DMS53 treated with DMSO at 0.1 percent for 48 hours (cell line): Measurements from ENCODE around the gene ITGB8.

Experiments used
- DNase-seq: peaks from one replicate; lab custom pipeline; 2025; ENCODE audit not compliant: unreplicated experiment; lab: John Stamatoyannopoulos, UW

Gene ITGB8

GRCh38 chr7:20417260-20417659, 86.6 kb downstream of the ITGB8 start:
- DNase-seq: no peak

GRCh38 chr7:20417675-20418382, 87.1 kb downstream of the ITGB8 start:
- DNase-seq: no peak

DNA sequence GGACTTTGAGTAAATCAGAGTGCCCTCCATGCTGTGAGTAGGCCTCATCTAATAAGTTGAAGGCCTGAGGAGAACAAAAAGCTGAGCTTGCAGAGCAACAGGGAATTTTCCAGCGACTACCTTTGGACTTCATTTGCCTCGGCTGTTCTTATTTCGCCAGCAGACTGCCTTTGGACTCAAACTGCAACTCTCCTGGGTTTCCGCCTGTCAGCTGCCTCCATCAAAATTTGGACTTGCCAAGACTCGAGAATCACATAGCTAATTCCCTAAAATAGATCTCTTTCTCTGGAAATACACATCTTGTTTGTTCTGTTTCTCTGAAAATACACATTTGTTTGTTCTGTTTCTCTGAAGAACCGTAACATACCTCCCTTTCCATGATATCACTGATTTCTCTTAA, 93.8 kb downstream of the ITGB8 start:
- no peak for DNase-seq

DNA sequence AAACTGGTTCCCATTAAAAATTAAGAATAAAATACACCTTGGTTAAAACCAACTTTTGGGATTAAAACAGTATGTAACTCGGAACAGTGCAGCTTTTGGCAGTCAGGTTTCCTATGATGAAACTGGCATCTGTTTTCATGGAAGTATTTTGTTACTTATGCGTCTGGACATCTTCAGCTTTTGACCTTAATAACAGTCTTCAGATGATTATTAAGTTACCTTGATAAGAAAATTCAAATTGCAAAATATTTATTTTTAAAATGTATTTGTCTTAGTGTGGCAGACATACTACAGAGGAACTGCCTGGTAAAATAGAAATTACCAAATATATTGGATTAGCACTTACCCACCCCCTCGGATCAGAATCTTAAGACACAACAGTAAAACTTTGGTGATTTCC, 100.0 kb downstream of the ITGB8 start:
- DNase-seq: no peak

DNA sequence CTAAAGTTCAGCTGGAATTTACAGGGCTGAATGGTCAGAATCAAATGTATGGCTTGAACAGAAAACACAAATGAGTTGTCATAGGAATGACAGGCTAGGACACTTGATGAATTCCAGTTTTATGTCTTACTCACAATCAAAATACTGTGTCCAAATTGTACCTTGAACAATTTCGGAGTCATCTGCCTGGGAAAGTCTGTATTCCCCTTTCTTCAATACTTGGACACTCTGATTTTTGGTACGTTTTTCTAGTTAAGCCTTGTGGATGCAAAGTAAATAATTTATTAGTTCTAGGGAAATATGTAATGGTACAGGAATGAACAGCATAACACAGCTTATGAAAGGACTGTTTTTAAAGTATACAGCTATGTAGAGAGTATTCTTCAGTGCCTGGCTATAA, 100.4 kb downstream of the ITGB8 start:
- DNase-seq: no peak

- no peak for DNase-seq
Measured at GRCh38 chr7:20432071-20432470, 101.4 kb downstream of the ITGB8 start.

DNA sequence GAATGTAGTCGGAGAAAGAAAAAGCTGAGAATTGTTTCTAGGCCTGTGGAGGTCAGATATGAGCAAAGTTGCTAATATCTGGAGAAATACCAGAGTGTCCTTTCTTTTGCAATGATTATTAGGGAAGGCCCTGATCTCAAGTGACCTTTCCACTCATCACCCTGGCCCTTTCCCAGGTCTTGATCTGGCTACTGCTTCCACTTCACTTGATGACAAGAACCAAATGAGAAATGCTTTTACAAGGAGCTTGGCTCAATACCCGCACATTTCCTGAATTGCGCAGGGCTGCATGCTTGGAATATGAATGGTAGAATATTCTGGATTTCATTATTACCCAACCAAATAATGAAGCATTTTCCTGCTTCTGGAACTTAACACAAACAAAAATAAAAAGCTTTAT, 104.6 kb downstream of the ITGB8 start:
- no peak for DNase-seq

DNA sequence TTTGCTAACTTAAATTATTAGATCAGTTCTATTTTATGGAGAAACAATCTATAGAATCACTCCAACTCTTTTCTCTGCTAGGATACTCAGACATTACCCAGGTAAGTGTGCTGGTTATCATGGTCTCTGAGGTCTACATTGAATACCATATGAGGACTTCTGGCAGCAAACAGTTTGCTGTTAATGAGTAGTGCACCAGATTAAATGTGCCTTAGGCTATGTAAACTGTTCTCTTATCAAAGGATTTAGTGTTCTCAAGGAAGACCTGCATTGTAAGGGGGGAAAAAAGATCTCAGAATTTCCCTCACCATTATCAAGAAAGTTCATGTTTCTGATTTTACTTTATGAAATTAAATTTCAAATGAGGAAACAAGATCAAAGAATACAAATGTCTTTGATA, 107.5 kb downstream of the ITGB8 start:
- DNase-seq: no peak

DNA sequence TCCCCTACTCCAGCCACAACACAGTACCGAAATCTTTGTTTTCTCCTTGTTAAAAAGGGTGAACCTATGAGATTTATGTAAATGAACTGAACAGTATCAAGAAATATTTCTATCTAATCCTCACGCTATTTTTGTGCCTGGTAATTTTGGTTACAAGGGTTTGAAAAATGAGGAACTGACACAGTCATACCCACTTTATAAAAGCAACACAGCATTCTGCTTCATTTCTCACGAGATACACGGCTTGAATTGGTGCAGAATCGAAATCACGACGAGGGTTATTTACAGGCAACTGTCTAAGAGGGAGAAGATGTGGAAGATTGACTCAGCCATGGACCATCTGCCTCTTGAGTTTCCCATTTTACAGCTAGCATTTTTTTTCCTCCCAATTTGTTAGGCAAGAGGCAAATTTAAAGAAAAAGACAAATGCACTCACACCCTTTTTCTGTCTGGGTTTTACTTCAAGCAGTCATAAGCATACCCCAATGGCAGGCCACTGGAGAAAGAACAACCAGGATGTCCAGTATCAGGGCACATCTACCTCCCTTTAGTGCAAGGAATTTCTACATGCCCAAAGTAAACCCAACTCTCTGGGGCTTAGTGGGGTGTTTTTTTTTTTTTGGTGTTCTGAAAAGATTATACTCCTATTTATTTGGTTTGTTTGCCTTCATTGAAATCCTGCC, 108.1 kb downstream of the ITGB8 start:
- DNase-seq: no peak

GRCh38 chr7:20439416-20440185, 108.9 kb downstream of the ITGB8 start:
- no peak for DNase-seq

GRCh38 chr7:20440472-20441105, 109.9 kb downstream of the ITGB8 start:
- no peak for DNase-seq

- DNase-seq: no peak
Measured at GRCh38 chr7:20441346-20441745, 110.6 kb downstream of the ITGB8 start.

DNA sequence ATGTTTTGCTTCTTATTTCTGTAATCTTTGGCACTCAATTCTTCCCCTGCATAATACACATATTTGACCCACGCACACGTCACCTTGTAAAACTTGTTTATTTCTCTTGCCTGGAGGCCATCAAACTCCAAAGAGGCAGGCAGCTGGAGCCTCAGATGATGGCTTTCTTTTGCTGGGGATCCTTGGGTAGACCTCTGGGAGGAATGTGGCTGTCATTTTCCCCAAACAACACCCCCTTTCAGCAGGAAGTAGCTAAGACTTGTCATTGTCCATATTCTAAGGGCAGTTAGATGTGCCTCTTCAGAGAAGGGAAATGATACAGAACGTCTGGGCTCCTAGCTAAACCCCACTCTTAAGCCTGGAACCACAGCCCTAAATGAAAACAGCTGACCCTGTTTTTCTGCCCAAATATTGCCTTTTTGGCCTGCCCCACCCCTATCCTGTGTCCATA, 111.3 kb downstream of the ITGB8 start:
- DNase-seq: no peak

DNA sequence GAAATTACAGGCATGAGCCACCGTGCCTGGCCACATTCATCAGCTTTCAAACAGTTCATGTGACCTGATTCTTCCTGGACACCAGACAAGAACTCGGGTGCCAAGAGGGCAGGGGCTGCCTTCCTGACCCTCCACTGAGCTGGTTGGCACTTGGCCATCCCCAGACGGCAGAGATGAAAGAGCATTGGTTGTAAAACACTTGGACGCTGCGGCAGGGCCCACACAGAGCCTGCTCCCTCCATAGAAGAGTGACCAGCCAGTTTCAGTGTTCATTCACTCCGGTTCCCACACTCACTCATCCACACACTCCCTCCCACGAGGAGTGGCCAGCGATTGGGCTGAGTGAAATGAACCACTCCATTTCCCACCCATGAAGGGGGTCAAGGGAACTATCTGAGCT, 112.3 kb downstream of the ITGB8 start:
- no peak for DNase-seq

DNA sequence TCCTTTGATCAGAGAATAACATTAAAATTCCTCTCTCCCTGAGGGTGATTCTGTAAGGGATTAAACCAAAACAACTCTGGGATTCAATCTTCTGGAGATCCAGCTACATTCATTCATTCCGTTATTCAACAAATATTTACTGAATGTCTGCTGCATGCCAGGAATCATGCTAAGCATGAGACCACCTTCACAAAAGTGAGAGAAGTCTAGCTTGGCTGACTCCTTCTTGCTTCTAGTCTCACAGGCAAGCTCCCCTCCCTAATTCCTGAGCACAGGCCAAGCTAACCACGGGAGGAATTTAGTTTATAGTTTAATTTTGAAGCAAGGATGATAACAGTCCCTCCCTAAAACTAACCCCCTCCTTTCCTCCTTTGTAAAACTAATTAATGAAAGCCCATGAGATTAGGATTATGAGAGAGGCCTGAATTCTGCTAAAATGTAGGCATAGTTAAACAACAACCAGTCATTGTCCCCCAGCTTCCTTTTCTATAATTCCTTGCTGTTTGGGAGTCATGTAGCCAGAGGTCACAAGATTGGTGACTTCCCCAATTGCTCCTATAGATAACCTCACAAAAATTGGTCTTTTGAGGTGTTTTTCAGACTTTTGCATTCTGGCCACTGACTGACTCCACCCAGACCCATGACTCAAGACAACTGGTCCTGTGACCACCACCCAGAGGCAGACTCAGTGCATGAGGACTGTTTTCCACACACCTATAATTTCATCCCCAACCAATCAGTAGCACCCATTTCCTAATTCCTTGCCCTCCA, 113.5 kb downstream of the ITGB8 start:
- no peak for DNase-seq

- no peak for DNase-seq
Measured at GRCh38 chr7:20447021-20447650, 116.4 kb downstream of the ITGB8 start.

DNA sequence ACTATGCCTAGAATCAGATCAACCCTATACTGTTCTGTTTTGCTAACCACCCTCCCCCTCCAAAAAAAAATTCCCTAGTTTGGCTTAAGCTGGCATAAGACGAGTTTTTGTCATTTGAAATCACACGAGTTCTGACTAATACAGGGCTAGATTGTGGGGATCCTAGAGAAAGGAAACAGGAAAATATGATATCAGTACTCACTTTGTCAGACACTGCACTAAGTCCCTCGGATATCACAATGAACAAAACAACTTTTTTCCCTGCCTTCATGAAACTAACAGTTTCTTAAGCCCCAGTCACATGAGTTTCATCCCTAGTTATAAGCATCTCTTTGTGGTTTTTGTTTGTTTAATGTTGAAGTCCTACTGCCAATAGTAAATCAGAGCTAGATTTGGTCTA, 118.5 kb downstream of the ITGB8 start:
- no peak for DNase-seq

DNA sequence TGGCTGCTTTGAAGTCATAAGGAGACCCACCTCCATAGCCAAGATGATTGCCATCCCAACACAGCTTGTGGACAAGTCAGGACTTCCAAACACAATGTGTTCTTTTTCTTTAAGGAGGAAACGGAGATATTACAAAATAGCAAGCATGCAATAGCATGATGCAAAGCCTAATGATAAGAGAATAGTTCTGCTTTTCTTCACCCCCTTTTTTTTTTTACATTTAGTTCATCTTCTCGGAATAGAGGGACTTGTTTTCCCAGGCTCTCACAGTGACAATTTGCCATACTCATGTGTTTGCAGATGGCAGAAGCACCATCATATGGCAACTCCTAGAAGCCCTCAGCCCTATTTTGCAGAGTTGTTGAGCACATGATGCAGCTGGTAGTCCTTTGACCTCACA, 119.8 kb downstream of the ITGB8 start:
- no peak for DNase-seq

- DNase-seq: no peak
Measured at GRCh38 chr7:20454202-20454601, 123.5 kb downstream of the ITGB8 start.

GRCh38 chr7:20456701-20457100, 126.0 kb downstream of the ITGB8 start:
- no peak for DNase-seq
